Measurements from ENCODE around the gene UBE2M. TPM values are rescaled to one million over a fixed set of nuclear protein-coding genes. Genes with fewer than 3 reads are reported as not detected.
A peak's percentile ranks its signal among the peaks of the same experiment; 100 is the strongest.

UBE2M gene
- total RNA-seq, 1 donor from 2014 or later: 69.4 TPM

- no peak for DNase-seq (ENCODE audit: low spot score)
Measured at GRCh38 chr19:58555920-58556621, 2.3 kb downstream of the UBE2M start.

GRCh38 chr19:58555369-58555885 is 3.0 kb downstream of the UBE2M start:
- DNase-seq (ENCODE audit: low spot score): no peak

GRCh38 chr19:58554494-58555368 is 3.7 kb downstream of the UBE2M start, which contains the start of gene CHMP2A:
Gene CHMP2A, minus strand, starts transcription at chr19:58555105. Its CDS starts 893 bp downstream, at chr19:58554212.
- DNase-seq (ENCODE audit: low spot score): peak; percentile 100

- DNase-seq (ENCODE audit: low spot score): no peak
Measured at GRCh38 chr19:58553799-58554493, 4.5 kb downstream of the UBE2M start.

GRCh38 chr19:58552655-58553054 is 5.8 kb downstream of the UBE2M start:
- no peak for DNase-seq (ENCODE audit: low spot score)

- no peak for DNase-seq (ENCODE audit: low spot score)
Measured at GRCh38 chr19:58551577-58552471, 6.6 kb downstream of the UBE2M start.

- DNase-seq (ENCODE audit: low spot score): no peak
Measured at GRCh38 chr19:58551123-58551497, 7.3 kb downstream of the UBE2M start.

GRCh38 chr19:58550362-58551122 is 7.9 kb downstream of the UBE2M start:
- DNase-seq (ENCODE audit: low spot score): no peak

- DNase-seq (ENCODE audit: low spot score): no peak
Measured at GRCh38 chr19:58549664-58550361, 8.6 kb downstream of the UBE2M start.

- no peak for DNase-seq (ENCODE audit: low spot score)
Measured at GRCh38 chr19:58548859-58549663, 9.3 kb downstream of the UBE2M start.

GRCh38 chr19:58547323-58548312 is 10.8 kb downstream of the UBE2M start:
- DNase-seq (ENCODE audit: low spot score): no peak

- DNase-seq (ENCODE audit: low spot score): no peak
Measured at GRCh38 chr19:58546019-58546530, 12.3 kb downstream of the UBE2M start.

GRCh38 chr19:58545286-58546018 is 13.0 kb downstream of the UBE2M start:
- no peak for DNase-seq (ENCODE audit: low spot score)

- DNase-seq (ENCODE audit: low spot score): peak; percentile 93
Measured at GRCh38 chr19:58544591-58545285, 13.7 kb downstream of the UBE2M start.

- DNase-seq (ENCODE audit: low spot score): peak; percentile 100
Measured at GRCh38 chr19:58543826-58544590, 14.4 kb downstream of the UBE2M start, which contains the start of gene TRIM28. Gene TRIM28, plus strand, starts transcription at chr19:58544064. Its CDS starts 694 bp downstream, at chr19:58544758.
